ENCODE measurements around the gene TBX10. TPM values are rescaled to one million over a fixed set of nuclear protein-coding genes. Genes with fewer than 3 reads are reported as not detected.
A peak's percentile ranks its signal among the peaks of the same experiment; 100 is the strongest.

The TBX10 gene
- total and polyA plus RNA-seq, 9 donors: not detected

DNA sequence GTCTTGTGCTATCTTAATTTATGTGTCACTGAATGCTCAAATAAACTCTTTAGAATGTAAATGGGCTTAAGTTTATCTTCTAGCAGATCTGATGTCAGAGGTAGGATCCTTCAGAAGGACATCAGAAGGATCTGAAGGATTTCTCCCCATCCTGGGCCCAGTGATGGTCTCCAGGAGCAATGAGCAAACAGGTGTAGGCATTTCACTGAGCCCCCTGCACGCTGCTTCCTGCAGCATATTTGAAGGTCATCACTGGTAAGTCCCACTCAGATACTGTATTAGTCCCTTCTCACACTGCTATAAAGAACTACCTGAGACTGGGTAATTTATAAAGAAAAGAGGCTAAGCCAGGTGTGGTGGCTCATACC, 51.4 kb downstream of the TBX10 start:
- H3K9me3 ChIP-seq: no peaks in the 10 kb centered on the region
- no peak overlapping the region for H3K4me3 ChIP-seq
- H3K4me1 ChIP-seq (ENCODE audit: insufficient read depth): peaks cover 7% of the 10 kb centered on the region
- 76 to 91% (median 88%) methylated on average over 1 of the region's 1 CpG for WGBS, 3 donors
- no peaks in the 10 kb centered on the region for H3K27me3 ChIP-seq
- DNase-seq: no peak
- TF ChIP-seq POLR2A (IDR thresholded peaks at IDR 0.05) (no peak), EP300 (IDR thresholded peaks at IDR 0.05) (no peak)
- TF ChIP-seq, protein P1, sequence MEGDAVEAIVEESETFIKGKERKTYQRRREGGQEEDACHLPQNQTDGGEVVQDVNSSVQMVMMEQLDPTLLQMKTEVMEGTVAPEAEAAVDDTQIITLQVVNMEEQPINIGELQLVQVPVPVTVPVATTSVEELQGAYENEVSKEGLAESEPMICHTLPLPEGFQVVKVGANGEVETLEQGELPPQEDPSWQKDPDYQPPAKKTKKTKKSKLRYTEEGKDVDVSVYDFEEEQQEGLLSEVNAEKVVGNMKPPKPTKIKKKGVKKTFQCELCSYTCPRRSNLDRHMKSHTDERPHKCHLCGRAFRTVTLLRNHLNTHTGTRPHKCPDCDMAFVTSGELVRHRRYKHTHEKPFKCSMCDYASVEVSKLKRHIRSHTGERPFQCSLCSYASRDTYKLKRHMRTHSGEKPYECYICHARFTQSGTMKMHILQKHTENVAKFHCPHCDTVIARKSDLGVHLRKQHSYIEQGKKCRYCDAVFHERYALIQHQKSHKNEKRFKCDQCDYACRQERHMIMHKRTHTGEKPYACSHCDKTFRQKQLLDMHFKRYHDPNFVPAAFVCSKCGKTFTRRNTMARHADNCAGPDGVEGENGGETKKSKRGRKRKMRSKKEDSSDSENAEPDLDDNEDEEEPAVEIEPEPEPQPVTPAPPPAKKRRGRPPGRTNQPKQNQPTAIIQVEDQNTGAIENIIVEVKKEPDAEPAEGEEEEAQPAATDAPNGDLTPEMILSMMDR (IDR thresholded peaks at IDR 0.05): no peak
- intact Hi-C loops (cut with DNase I): no loop called here
- no peaks in the 10 kb centered on the region for H3K36me3 ChIP-seq
- H3K27ac ChIP-seq: no peak overlapping the region

DNA sequence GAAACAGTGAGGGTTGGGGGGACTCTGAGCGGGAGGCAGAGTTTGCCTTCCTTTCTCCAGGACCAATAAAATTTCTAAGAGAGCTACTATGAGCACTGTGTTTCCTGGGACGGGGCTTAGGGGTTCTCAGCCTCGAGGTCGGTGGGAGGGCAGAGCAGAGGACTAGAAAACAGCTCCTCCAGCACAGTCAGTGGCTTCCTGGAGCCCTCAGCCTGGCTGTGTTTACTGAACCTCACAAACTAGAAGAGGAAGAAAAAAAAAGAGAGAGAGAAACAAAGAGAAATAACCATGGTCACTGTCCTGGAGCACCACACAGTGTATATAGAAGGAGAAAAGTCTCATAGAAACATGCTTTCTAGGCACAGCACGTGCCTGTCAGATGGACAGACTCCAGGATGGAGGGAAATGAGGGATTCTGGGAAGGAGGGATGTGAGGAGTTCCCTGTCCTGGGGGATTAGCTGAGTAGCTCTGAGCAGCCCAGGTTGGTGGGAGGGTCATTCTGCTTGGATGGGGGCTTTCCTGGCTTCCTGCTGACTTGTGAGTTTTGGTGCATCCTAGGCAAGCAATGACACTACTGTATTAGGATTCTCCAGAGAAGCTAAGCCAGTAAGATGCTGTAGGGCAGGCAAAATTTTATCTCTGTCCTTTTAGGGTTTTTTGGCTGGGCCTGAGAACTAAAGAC, 52.9 kb downstream of the TBX10 start:
- 80 to 92% (median 80%) methylated on average over 5 of the region's 5 CpGs for WGBS, 3 donors
- Histone ChIP-seq H3K36me3 (no peaks in the 10 kb centered on the region), H3K4me3 (no peak overlapping the region), H3K27me3 (no peaks in the 10 kb centered on the region), H3K9me3 (no peaks in the 10 kb centered on the region), H3K27ac (no peak overlapping the region), H3K4me1 (ENCODE audit: insufficient read depth) (peaks cover 7% of the 10 kb centered on the region)
- intact Hi-C loops (cut with DNase I): no loop called here
- DNase-seq: no peak
- TF ChIP-seq, protein P1 (IDR thresholded peaks at IDR 0.05): no peak
- TF ChIP-seq EP300 (IDR thresholded peaks at IDR 0.05) (no peak), POLR2A (IDR thresholded peaks at IDR 0.05) (no peak)

DNA sequence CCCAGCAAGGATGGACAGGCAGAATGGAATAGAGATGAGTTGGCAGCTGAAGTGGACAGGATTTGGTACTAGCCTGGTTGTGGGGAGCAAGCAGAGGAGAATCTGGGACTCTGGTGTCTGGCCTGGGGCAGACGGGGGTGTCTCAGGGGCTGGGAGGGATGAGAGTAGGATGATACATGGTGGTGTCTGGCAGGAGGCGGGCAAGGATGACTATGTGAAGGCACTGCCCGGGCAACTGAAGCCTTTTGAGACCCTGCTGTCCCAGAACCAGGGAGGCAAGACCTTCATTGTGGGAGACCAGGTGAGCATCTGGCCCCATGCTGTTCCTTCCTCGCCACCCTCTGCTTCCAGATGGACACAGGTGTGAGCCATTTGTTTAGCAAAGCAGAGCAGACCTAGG, 53.7 kb downstream of the TBX10 start:
- WGBS, 3 donors: 79 to 90% (median 89%) methylated on average over 4 of the region's 4 CpGs
- intact Hi-C loops (cut with DNase I): no loop called here

DNA sequence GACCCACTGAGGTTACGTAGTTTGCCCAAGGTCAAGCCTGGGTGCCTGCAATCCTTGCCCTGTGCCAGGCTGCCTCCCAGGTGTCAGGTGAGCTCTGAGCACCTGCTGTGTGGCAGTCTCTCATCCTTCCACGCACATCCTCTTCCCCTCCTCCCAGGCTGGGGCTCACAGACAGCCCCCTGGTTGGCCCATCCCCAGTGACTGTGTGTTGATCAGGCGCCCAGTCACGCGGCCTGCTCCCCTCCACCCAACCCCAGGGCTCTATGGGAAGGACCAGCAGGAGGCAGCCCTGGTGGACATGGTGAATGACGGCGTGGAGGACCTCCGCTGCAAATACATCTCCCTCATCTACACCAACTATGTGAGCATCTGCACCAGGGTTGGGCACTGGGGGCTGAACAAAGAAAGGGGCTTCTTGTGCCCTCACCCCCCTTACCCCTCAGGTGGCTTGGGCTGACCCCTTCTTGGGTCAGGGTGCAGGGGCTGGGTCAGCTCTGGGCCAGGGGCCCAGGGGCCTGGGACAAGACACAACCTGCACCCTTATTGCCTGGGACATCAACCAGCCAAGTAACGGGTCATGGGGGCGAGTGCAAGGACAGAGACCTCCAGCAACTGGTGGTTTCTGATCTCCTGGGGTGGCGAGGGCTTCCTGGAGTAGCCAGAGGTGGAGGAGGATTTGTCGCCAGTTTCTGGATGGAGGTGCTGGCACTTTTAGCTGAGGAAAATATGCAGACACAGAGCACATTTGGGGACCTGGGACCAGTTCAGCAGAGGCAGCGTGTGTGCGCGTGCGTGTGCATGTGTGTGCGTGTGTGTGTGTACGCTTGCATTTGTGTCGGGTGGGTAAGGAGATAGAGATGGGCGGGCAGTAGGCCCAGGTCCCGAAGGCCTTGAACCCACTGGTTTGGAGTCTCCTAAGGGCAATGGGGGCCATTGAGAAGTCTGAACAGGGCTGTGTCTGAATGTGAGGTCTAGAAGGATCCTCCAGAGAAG, 54.4 kb downstream of the TBX10 start:
- peak overlapping the region; percentile 97 to 98 for H3K27ac ChIP-seq
- peak in 3 of 5 donors; percentile 34 to 52 (median 47) for DNase-seq
- peaks cover 7% of the 10 kb centered on the region for H3K4me1 ChIP-seq (ENCODE audit: insufficient read depth)
- TF ChIP-seq, protein P1 (IDR thresholded peaks at IDR 0.05): peak in 1 of 3 donors; percentile 14
- TF ChIP-seq POLR2A (IDR thresholded peaks at IDR 0.05): no peak
- peak overlapping the region; percentile 90 for H3K4me3 ChIP-seq
- 79 to 86% (median 80%) methylated on average over 21 of the region's 21 CpGs for WGBS, 3 donors
- H3K36me3 ChIP-seq: no peaks in the 10 kb centered on the region
- H3K9me3 ChIP-seq: no peaks in the 10 kb centered on the region
- intact Hi-C loops (cut with DNase I): loop anchor here in 1 of 4 donors (5.0 kb wide), 1 partner anchor 158 kb away; the partner anchor contains the start of gene RPS6KB2
- H3K27me3 ChIP-seq: no peaks in the 10 kb centered on the region

More for the DNA sequence above, 53.7 kb downstream of the TBX10 start:
- Histone ChIP-seq H3K36me3 (no peaks in the 10 kb centered on the region), H3K4me1 (ENCODE audit: insufficient read depth) (peaks cover 7% of the 10 kb centered on the region), H3K9me3 (no peaks in the 10 kb centered on the region), H3K27me3 (no peaks in the 10 kb centered on the region), H3K4me3 (no peak overlapping the region), H3K27ac (no peak overlapping the region)
- TF ChIP-seq POLR2A (IDR thresholded peaks at IDR 0.05): no peak
- TF ChIP-seq, protein P1 (IDR thresholded peaks at IDR 0.05): no peak
- TF ChIP-seq EP300 (IDR thresholded peaks at IDR 0.05): no peak
- no peak for DNase-seq
